ENCODE results near the gene SH3RF3. TPM values are rescaled to one million over a fixed set of nuclear protein-coding genes. Genes with fewer than 3 reads are reported as not detected.

The SH3RF3 gene
- total RNA-seq, 1 experiment from 2014 or later, result 0.98 TPM

GRCh38 chr2:109480486-109481195 is 351.6 kb downstream of the SH3RF3 start:
- Histone ChIP-seq H3K4me3 (ENCODE audit: low read depth, low read length) (no peak overlapping the region), H3K9me3 (no peaks in the 10 kb centered on the region), H3K36me3 (ENCODE audit: control insufficient read depth, insufficient read depth, low read length) (no peaks in the 10 kb centered on the region), H3K4me1 (no peaks in the 10 kb centered on the region), H3K27me3 (replicated peaks; ENCODE audit: control insufficient read depth, insufficient read depth, low read length) (no peaks in the 10 kb centered on the region)
- peaks cover 6% of the 10 kb centered on the region for H3K27me3 Mint-ChIP-seq (ENCODE audit: insufficient read depth, unreplicated experiment)
- DNase-seq, result no peak
- no peaks in the 10 kb centered on the region for H3K9me3 Mint-ChIP-seq (ENCODE audit: unreplicated experiment)
- H3K27ac Mint-ChIP-seq (ENCODE audit: unreplicated experiment), result no peak overlapping the region
- CTCF ChIA-PET, result no interaction called here
- POLR2A ChIA-PET, result no interaction called here
- H3K4me1 Mint-ChIP-seq (ENCODE audit: low read depth, unreplicated experiment), result no peaks in the 10 kb centered on the region
- TF ChIP-seq, protein P1, sequence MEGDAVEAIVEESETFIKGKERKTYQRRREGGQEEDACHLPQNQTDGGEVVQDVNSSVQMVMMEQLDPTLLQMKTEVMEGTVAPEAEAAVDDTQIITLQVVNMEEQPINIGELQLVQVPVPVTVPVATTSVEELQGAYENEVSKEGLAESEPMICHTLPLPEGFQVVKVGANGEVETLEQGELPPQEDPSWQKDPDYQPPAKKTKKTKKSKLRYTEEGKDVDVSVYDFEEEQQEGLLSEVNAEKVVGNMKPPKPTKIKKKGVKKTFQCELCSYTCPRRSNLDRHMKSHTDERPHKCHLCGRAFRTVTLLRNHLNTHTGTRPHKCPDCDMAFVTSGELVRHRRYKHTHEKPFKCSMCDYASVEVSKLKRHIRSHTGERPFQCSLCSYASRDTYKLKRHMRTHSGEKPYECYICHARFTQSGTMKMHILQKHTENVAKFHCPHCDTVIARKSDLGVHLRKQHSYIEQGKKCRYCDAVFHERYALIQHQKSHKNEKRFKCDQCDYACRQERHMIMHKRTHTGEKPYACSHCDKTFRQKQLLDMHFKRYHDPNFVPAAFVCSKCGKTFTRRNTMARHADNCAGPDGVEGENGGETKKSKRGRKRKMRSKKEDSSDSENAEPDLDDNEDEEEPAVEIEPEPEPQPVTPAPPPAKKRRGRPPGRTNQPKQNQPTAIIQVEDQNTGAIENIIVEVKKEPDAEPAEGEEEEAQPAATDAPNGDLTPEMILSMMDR (IDR thresholded peaks at IDR 0.05; ENCODE audit: insufficient read depth in 1 of 2, low read depth in 1 of 2, low read length in 1 of 2, severe bottlenecking in 1 of 2, unreplicated experiment in 1 of 2), result no peak
- H3K36me3 Mint-ChIP-seq (ENCODE audit: insufficient read depth, unreplicated experiment), result no peaks in the 10 kb centered on the region
- intact Hi-C loops (cut with micrococcal nuclease; ENCODE audit: unreplicated experiment), result no loop called here
- no TSS peak for BruUV-seq (replicated peaks)
- H3K4me3 Mint-ChIP-seq (ENCODE audit: unreplicated experiment), result no peak overlapping the region

DNA sequence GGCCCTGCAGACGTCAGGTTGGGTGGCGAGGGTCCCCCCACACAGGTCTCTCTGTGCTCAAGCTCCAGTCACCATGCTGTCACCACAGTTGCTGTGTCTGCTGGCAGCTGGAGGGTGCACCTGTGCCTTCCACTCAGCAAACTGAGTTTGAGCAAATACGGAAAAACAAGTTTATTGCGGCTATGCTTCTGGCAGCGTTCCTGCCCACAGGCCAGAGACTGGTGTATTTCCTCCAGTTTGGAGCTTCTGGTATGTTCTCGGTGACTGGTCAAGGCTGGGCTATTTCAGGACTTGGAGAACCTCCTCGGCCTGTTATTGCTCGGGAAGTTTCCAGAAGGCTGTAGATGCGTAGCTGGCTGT is 352.2 kb downstream of the SH3RF3 start:
- no peaks in the 10 kb centered on the region for H3K27me3 ChIP-seq (replicated peaks; ENCODE audit: control insufficient read depth, insufficient read depth, low read length)
- no TSS peak for BruUV-seq (replicated peaks)
- Mint-ChIP-seq H3K27me3 (ENCODE audit: insufficient read depth, unreplicated experiment) (peaks cover 6% of the 10 kb centered on the region), H3K27ac (ENCODE audit: unreplicated experiment) (no peak overlapping the region), H3K4me3 (ENCODE audit: unreplicated experiment) (no peak overlapping the region), H3K9me3 (ENCODE audit: unreplicated experiment) (no peaks in the 10 kb centered on the region), H3K4me1 (ENCODE audit: low read depth, unreplicated experiment) (no peaks in the 10 kb centered on the region), H3K36me3 (ENCODE audit: insufficient read depth, unreplicated experiment) (no peaks in the 10 kb centered on the region)
- H3K4me3 ChIP-seq (ENCODE audit: low read depth, low read length), result no peak overlapping the region
- ChIA-PET POLR2A (no interaction called here), CTCF (no interaction called here)
- no peak for DNase-seq
- no peaks in the 10 kb centered on the region for H3K4me1 ChIP-seq
- H3K36me3 ChIP-seq (ENCODE audit: control insufficient read depth, insufficient read depth, low read length), result no peaks in the 10 kb centered on the region
- intact Hi-C loops (cut with micrococcal nuclease; ENCODE audit: unreplicated experiment), result no loop called here
- TF ChIP-seq, protein P1 (IDR thresholded peaks at IDR 0.05; ENCODE audit: insufficient read depth in 1 of 2, low read depth in 1 of 2, low read length in 1 of 2, severe bottlenecking in 1 of 2, unreplicated experiment in 1 of 2), result no peak
- no peaks in the 10 kb centered on the region for H3K9me3 ChIP-seq

GRCh38 chr2:109481599-109481998 is 352.6 kb downstream of the SH3RF3 start:
- Histone ChIP-seq H3K36me3 (ENCODE audit: control insufficient read depth, insufficient read depth, low read length) (no peaks in the 10 kb centered on the region), H3K27me3 (replicated peaks; ENCODE audit: control insufficient read depth, insufficient read depth, low read length) (no peaks in the 10 kb centered on the region), H3K4me3 (ENCODE audit: low read depth, low read length) (no peak overlapping the region), H3K4me1 (no peaks in the 10 kb centered on the region), H3K9me3 (no peaks in the 10 kb centered on the region)
- BruUV-seq (replicated peaks), result no TSS peak
- Mint-ChIP-seq H3K27me3 (ENCODE audit: insufficient read depth, unreplicated experiment) (peaks cover 6% of the 10 kb centered on the region), H3K36me3 (ENCODE audit: insufficient read depth, unreplicated experiment) (no peaks in the 10 kb centered on the region), H3K4me1 (ENCODE audit: low read depth, unreplicated experiment) (no peaks in the 10 kb centered on the region), H3K4me3 (ENCODE audit: unreplicated experiment) (no peak overlapping the region), H3K9me3 (ENCODE audit: unreplicated experiment) (no peaks in the 10 kb centered on the region), H3K27ac (ENCODE audit: unreplicated experiment) (no peak overlapping the region)
- intact Hi-C loops (cut with micrococcal nuclease; ENCODE audit: unreplicated experiment), result no loop called here
- no peak for DNase-seq
- CTCF ChIA-PET, result no interaction called here
- POLR2A ChIA-PET, result no interaction called here
- TF ChIP-seq, protein P1 (IDR thresholded peaks at IDR 0.05; ENCODE audit: insufficient read depth in 1 of 2, low read depth in 1 of 2, low read length in 1 of 2, severe bottlenecking in 1 of 2, unreplicated experiment in 1 of 2), result no peak

All from Caco-2 (cell line).